Measurements from ENCODE around the gene ZNF783.

DNA sequence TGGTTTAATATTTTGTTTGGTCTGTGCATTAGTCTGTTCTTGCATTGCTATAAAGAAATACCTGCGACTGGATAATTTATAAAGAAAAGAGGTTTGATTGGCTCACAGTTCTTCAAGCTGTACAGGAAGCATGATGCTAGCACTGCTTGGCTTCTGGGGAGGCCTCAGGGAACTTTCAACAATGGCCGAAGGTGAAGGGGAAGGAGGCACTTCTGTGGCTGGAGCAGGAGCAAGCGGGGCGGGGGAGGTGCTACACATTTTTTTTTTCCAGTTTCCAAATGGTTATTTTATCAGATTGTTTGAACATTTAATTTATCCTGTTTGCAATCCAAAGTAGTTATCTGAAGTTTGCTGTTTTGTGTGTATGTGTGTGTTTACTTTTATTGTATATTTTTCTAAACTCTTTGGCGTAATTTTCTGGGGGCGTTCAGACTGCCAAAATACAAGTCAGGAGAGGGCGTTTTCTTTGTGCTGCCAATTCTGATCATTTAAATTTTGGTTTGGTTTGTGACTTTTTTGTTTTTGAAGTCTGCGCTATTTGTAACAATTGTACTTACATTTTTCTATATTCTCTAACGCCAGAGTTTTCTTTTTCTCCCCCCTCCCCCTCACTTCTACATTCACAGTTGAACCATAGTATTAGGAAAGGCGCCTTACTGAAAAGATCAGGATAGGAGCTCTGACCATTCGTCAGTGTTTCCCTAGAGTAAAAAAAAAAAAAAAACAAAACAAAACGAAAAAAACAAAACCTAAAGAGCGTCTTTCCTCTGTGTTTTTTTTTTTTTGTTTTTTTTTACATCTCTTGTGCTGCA is 58.5 kb downstream of the ZNF783 start:
- TF ChIP-seq, protein P1, sequence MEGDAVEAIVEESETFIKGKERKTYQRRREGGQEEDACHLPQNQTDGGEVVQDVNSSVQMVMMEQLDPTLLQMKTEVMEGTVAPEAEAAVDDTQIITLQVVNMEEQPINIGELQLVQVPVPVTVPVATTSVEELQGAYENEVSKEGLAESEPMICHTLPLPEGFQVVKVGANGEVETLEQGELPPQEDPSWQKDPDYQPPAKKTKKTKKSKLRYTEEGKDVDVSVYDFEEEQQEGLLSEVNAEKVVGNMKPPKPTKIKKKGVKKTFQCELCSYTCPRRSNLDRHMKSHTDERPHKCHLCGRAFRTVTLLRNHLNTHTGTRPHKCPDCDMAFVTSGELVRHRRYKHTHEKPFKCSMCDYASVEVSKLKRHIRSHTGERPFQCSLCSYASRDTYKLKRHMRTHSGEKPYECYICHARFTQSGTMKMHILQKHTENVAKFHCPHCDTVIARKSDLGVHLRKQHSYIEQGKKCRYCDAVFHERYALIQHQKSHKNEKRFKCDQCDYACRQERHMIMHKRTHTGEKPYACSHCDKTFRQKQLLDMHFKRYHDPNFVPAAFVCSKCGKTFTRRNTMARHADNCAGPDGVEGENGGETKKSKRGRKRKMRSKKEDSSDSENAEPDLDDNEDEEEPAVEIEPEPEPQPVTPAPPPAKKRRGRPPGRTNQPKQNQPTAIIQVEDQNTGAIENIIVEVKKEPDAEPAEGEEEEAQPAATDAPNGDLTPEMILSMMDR (conservative IDR thresholded peaks at IDR 0.05) = no peak
- TF ChIP-seq EZH2 (IDR thresholded peaks at IDR 0.05; ENCODE audit: low read depth) = no peak

Data from PC-9 (cell line).